Measurements from ENCODE around the gene LCE3D. TPM values are rescaled to one million over a fixed set of nuclear protein-coding genes. Genes with fewer than 3 reads are reported as not detected.

The LCE3D gene, protein sequence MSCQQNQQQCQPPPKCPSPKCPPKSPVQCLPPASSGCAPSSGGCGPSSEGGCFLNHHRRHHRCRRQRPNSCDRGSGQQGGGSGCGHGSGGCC
- not detected for total RNA-seq

DNA sequence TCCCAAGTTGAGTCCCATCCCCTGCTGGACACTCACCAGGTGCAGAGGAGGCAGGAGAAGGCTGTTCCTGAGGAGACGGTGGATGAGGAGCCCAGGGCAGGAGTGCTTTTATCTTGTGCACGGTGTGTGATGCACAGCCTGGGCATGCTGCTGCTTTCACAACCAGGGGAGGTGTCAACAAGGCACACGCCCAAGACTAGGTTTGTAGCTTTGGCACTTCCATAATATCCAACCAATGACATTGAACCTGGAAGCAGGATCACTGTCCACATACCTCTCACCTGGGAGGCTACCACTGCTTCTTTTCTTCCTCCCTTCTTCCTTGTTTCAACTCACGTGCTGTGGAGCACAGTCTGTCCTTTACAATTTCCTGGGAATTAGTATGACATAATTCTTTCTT is at the start of gene LCE3D:
Gene LCE3D, minus strand, starts transcription at position 84 of the 400 bp plus-strand sequence. CDS start 580 bp downstream, outside the sequence.
- Histone ChIP-seq H3K9me3 (no peaks in the 10 kb centered on the region), H3K27ac (no peak within 1 kb of the TSS), H3K4me3 (no peak within 1 kb of the TSS), H3K4me1 (no peaks in the 10 kb centered on the region), H3K36me3 (no peaks in the 10 kb centered on the region), H3K27me3 (no peaks in the 10 kb centered on the region)
- intact Hi-C loops (cut with DNase I; ENCODE audit: low total_unique reads) (no loop called here), in situ Hi-C loops (cut with MboI; ENCODE audit: low pct_ligation_motif_present in 1 of 4, low pct_unique_long_range_greater_than_20kb in 1 of 4, low sequenced_read_pairs in 3 of 4) (no loop called here)
- 41 to 61% methylated on average over 2 to 4 of the region's 4 CpGs for WGBS, 2 donors (ENCODE audit: low coverage in 1 of 2)
- no peak for DNase-seq
- TF ChIP-seq, protein P1, sequence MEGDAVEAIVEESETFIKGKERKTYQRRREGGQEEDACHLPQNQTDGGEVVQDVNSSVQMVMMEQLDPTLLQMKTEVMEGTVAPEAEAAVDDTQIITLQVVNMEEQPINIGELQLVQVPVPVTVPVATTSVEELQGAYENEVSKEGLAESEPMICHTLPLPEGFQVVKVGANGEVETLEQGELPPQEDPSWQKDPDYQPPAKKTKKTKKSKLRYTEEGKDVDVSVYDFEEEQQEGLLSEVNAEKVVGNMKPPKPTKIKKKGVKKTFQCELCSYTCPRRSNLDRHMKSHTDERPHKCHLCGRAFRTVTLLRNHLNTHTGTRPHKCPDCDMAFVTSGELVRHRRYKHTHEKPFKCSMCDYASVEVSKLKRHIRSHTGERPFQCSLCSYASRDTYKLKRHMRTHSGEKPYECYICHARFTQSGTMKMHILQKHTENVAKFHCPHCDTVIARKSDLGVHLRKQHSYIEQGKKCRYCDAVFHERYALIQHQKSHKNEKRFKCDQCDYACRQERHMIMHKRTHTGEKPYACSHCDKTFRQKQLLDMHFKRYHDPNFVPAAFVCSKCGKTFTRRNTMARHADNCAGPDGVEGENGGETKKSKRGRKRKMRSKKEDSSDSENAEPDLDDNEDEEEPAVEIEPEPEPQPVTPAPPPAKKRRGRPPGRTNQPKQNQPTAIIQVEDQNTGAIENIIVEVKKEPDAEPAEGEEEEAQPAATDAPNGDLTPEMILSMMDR (IDR thresholded peaks at IDR 0.05), result no peak
- no peak for TF ChIP-seq POLR2AphosphoS5 (IDR thresholded peaks at IDR 0.05)
- no peak for TF ChIP-seq POLR2A (IDR thresholded peaks at IDR 0.05)
- TF ChIP-seq EP300 (IDR thresholded peaks at IDR 0.05; ENCODE audit: low read depth), result no peak

DNA sequence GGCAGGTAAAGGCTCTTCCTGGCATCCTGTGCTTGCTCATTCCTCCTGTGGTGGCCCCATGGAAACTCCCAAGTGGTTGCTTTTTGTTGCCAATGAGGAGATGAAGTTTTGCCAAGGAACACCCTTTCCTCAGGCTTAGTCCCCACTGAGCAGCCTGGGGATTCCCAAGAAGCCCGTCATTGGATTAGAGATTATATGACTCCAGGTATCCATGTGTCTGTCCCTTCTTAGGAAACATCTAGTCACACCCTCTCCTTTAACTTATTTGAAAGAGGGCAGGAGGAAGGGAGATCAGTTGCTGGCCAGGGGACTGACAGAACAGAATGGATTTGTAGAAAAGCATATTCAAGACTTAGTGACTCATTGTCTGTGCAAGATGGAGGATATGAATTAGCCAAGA is 46.4 kb upstream of the LCE3D start:
- Histone ChIP-seq H3K27ac (no peak overlapping the region), H3K9me3 (no peaks in the 10 kb centered on the region), H3K36me3 (no peaks in the 10 kb centered on the region), H3K4me3 (no peak overlapping the region), H3K4me1 (no peaks in the 10 kb centered on the region), H3K27me3 (no peaks in the 10 kb centered on the region)
- DNase-seq, result no peak
- intact Hi-C loops (cut with DNase I; ENCODE audit: low total_unique reads) (no loop called here), in situ Hi-C loops (cut with MboI; ENCODE audit: low pct_ligation_motif_present in 1 of 4, low pct_unique_long_range_greater_than_20kb in 1 of 4, low sequenced_read_pairs in 3 of 4) (no loop called here)
- 63% methylated on average over 1 of the region's 1 CpG; no CpG with 5 or more reads in 1 of the 2 donors for WGBS, 2 donors (ENCODE audit: low coverage in 1 of 2)
- TF ChIP-seq POLR2AphosphoS5 (IDR thresholded peaks at IDR 0.05), result no peak
- TF ChIP-seq EP300 (IDR thresholded peaks at IDR 0.05; ENCODE audit: low read depth), result no peak
- TF ChIP-seq, protein P1 (IDR thresholded peaks at IDR 0.05), result no peak
- TF ChIP-seq POLR2A (IDR thresholded peaks at IDR 0.05), result no peak

DNA sequence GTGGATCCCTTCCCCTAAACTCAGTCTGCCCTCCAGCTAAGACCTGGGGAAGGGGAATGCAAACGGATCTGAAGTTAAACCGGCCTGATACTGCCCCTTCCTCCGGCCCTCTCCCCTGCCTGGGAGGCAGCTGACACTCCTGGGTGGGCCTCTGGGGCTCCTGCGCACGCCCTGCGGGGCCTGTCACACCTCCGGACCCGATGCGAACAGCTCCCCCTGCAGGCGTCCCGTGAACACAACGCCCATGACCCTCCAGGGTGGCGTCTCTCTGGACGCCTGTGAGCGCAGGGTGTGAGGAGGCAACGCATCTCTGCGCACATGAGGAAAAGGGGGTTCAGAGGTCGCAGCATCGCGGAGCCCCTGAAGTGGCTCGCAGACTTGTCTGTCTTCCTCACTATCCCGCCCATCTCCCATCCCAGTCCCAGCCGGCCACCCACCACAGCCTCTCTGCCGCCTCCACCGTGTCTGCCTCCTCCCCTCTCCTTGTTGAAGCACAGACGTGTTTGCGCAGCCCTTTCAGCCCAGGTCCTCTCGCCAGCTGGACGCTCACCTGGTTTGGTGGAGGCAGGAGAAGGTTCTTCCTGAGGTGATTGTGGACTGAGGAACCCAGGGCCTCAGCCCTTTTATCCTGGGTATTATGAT is 43.0 kb upstream of the LCE3D start:
- in situ Hi-C loops (cut with MboI; ENCODE audit: low pct_ligation_motif_present in 1 of 4, low pct_unique_long_range_greater_than_20kb in 1 of 4, low sequenced_read_pairs in 3 of 4), result no loop called here

DNA sequence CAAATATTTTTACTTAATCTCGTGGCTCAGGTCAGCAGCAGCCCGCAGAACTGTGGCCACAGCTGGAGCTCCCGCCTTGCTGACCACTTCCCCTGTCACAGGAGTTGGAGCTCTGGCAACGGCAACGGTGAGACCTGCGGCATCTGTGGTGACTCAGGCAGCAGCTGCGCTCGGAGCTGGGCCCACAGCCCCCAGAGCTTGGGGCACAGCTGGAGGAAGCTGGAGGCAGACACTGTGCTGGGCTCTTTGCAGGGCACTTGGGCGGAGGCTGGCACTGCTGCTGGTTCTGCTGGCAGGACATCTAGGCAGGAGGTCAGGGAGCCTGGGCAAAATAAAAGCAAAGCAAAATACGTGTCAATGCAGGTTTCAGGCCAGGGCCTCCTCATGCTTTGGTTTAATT is 42.5 kb upstream of the LCE3D start, which contains the start of gene LCE3A:
Gene LCE3A, minus strand, starts transcription at position 301 of the 400 bp plus-strand sequence. Its CDS starts 0 bp downstream, at position 301.
- no peak for DNase-seq
- no peaks in the 10 kb centered on the region for H3K27me3 ChIP-seq
- no peaks in the 10 kb centered on the region for H3K4me1 ChIP-seq
- no peak within 1 kb of the TSS for H3K4me3 ChIP-seq
- intact Hi-C loops (cut with DNase I; ENCODE audit: low total_unique reads) (no loop called here), in situ Hi-C loops (cut with MboI; ENCODE audit: low pct_ligation_motif_present in 1 of 4, low pct_unique_long_range_greater_than_20kb in 1 of 4, low sequenced_read_pairs in 3 of 4) (no loop called here)
- no peak within 1 kb of the TSS for H3K27ac ChIP-seq
- H3K36me3 ChIP-seq, result no peaks in the 10 kb centered on the region
- TF ChIP-seq, protein P1 (IDR thresholded peaks at IDR 0.05), result no peak
- H3K9me3 ChIP-seq, result peaks cover 3 to 12% of the 10 kb centered on the region in 2 donors
- WGBS, 2 donors (ENCODE audit: low coverage in 1 of 2), result 35 to 40% methylated on average over 1 to 9 of the region's 10 CpGs

More for the DNA sequence above, 43.0 kb upstream of the LCE3D start:
- Histone ChIP-seq H3K4me3 (no peak overlapping the region), H3K9me3 (peaks cover 3 to 9% of the 10 kb centered on the region in 2 donors), H3K27me3 (no peaks in the 10 kb centered on the region), H3K4me1 (no peaks in the 10 kb centered on the region), H3K27ac (no peak overlapping the region), H3K36me3 (no peaks in the 10 kb centered on the region)
- no peak for TF ChIP-seq POLR2AphosphoS5 (IDR thresholded peaks at IDR 0.05)
- no peak for TF ChIP-seq EP300 (IDR thresholded peaks at IDR 0.05; ENCODE audit: low read depth)
- TF ChIP-seq POLR2A (IDR thresholded peaks at IDR 0.05), result no peak
- TF ChIP-seq, protein P1 (IDR thresholded peaks at IDR 0.05), result no peak
- intact Hi-C loops (cut with DNase I; ENCODE audit: low total_unique reads), result no loop called here
- WGBS, 2 donors (ENCODE audit: low coverage in 1 of 2), result 10 to 52% methylated on average over 2 to 23 of the region's 29 CpGs
- DNase-seq, result no peak

Data from transverse colon (tissue), 4 donors.